ENCODE measurements around the gene EXT2.

DNA sequence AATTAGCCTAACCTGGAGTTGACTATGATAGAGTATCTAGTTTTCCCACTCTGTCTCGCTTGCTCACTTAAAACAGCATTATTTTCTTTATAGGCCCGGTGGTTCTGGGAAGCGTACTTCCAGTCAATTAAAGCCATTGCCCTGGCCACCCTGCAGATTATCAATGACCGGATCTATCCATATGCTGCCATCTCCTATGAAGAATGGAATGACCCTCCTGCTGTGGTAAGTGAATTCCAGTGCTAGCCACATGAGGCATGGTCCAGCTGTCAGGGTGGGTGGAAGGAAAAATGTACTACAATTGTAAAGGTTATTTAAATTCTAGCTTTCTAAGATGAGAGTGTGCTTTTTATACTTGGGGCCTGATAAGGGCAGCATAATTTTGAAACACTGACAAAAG lies 76.0 kb downstream of the EXT2 start:
- TF ChIP-seq, protein P1, sequence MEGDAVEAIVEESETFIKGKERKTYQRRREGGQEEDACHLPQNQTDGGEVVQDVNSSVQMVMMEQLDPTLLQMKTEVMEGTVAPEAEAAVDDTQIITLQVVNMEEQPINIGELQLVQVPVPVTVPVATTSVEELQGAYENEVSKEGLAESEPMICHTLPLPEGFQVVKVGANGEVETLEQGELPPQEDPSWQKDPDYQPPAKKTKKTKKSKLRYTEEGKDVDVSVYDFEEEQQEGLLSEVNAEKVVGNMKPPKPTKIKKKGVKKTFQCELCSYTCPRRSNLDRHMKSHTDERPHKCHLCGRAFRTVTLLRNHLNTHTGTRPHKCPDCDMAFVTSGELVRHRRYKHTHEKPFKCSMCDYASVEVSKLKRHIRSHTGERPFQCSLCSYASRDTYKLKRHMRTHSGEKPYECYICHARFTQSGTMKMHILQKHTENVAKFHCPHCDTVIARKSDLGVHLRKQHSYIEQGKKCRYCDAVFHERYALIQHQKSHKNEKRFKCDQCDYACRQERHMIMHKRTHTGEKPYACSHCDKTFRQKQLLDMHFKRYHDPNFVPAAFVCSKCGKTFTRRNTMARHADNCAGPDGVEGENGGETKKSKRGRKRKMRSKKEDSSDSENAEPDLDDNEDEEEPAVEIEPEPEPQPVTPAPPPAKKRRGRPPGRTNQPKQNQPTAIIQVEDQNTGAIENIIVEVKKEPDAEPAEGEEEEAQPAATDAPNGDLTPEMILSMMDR (conservative IDR thresholded peaks at IDR 0.05; ENCODE audit: low read depth, low read length), result no peak
- TF ChIP-seq EZH2phosphoT487 (IDR thresholded peaks at IDR 0.05; ENCODE audit: borderline replicate concordance, low read length) (no peak), EZH2 (IDR thresholded peaks at IDR 0.05; ENCODE audit: low read length, unreplicated experiment) (no peak)
